HUES6 (cell line): Measurements from ENCODE around the gene MYMK.

Source experiments
- H3K27ac ChIP-seq: 2 replicates; pipeline ENCODE4 v1.7.0; 2013; ENCODE audit warnings: low read depth, mild to moderate bottlenecking, low read length, inconsistent platforms
- H3K27me3 ChIP-seq: 2 replicates; pipeline ENCODE4 v1.6.1; 2013; ENCODE audit warnings: low read length; ENCODE audit not compliant: control insufficient read depth, insufficient read depth
- H3K36me3 ChIP-seq: 2 replicates; pipeline ENCODE4 v1.6.1; 2013; ENCODE audit warnings: low read length; ENCODE audit not compliant: control insufficient read depth, insufficient read depth
- H3K4me1 ChIP-seq: 2 replicates; pipeline ENCODE4 v1.6.1; 2013; ENCODE audit warnings: low read length; ENCODE audit not compliant: control insufficient read depth, insufficient read depth
- H3K4me3 ChIP-seq: 2 replicates; pipeline ENCODE4 v1.5.1; 2013; ENCODE audit warnings: low read depth, low read length
- H3K9ac ChIP-seq: one replicate; pipeline ENCODE4 v1.6.1; 2013; ENCODE audit warnings: mild to moderate bottlenecking, low read length
- H3K9me3 ChIP-seq: 2 replicates; pipeline ENCODE4 v1.6.1; 2013; ENCODE audit warnings: low read depth, low read length; ENCODE audit not compliant: control insufficient read depth, insufficient read depth

The MYMK gene

GRCh38 chr9:133524679-133525228 lies at the start of gene MYMK:
Gene MYMK, minus strand, starts transcription at chr9:133524959. Its CDS starts 115 bp downstream, at chr9:133524844.
- Histone ChIP-seq H3K36me3 (no peaks in the 10 kb centered on the region), H3K4me1 (peaks cover 38% of the 10 kb centered on the region), H3K9me3 (no peaks in the 10 kb centered on the region), H3K4me3 (no peak within 1 kb of the TSS), H3K27me3 (no peaks in the 10 kb centered on the region), H3K9ac (no peak within 1 kb of the TSS), H3K27ac (no peak within 1 kb of the TSS)

GRCh38 chr9:133573791-133574515 lies 49.2 kb upstream of the MYMK start:
- Histone ChIP-seq H3K4me1 (peaks cover 26% of the 10 kb centered on the region), H3K4me3 (no peak overlapping the region), H3K36me3 (no peaks in the 10 kb centered on the region), H3K9me3 (no peaks in the 10 kb centered on the region), H3K9ac (no peak overlapping the region), H3K27me3 (no peaks in the 10 kb centered on the region), H3K27ac (no peak overlapping the region)

DNA sequence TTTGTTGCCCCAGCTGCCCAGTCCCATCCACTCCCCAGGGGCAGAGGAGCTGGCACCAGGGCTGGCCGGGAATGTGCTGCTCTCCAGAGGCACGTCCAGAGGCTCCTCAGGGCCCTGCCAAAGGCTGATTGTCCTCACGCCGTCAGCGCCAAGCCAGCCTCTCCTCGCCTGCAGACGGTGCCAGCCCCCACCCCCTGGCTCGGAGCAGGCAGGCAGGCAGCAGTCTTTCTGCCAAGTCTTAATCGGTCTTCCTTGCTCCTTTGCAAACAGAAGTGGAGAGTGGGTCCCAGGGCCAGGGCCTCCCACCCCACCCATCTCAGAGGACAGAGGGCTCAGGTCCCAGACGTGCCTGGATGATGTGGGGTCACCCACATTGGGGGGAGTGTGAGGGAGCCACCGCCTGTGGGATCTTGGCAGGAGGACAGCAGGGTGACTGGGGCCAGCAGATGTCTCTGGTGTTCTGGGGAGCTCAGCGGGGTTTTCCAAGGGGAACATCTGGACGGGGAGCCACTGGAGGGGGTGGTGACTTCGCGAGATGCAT lies 48.1 kb upstream of the MYMK start:
- H3K27ac ChIP-seq, result no peak overlapping the region
- H3K27me3 ChIP-seq, result no peaks in the 10 kb centered on the region
- H3K4me1 ChIP-seq, result peaks cover 21% of the 10 kb centered on the region
- no peaks in the 10 kb centered on the region for H3K9me3 ChIP-seq
- H3K4me3 ChIP-seq, result no peak overlapping the region
- no peak overlapping the region for H3K9ac ChIP-seq
- H3K36me3 ChIP-seq, result no peaks in the 10 kb centered on the region

DNA sequence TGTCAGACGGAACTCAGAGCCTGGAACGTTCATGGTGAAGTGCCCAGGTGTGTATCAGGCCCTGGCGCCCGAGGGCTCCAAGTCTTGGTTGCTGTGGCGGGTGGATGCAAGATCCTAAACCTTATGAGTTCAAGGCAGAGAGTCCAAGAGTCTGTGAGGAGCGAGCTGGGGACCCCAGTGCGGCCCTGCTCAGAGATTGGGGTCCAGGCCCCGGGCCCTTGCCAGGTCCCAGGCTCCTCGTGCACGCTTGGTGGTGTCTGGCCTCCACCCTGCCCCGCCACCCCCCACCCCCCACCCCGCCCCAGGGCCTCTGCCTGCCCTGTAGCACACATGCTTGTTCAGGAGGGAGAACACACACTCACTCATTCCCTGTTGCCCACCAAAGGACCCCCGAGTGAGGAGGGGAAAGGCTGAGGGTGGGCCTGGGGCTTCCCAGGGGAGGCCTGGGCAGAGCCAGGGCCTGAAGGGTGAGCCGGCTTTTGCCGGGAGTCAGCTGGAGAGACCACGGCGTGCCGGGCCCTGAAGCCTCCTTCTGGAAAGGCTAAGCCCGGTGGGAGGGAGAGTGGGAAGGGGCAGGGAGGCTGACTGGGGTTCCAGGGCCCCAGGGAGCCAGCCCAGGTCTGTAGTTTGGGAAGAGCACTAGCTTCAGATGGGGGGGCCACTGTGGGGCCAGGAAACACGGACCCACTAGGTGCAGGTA lies 47.3 kb upstream of the MYMK start:
- H3K36me3 ChIP-seq, result no peaks in the 10 kb centered on the region
- no peak overlapping the region for H3K27ac ChIP-seq
- no peak overlapping the region for H3K9ac ChIP-seq
- H3K4me3 ChIP-seq, result no peak overlapping the region
- H3K4me1 ChIP-seq, result peaks cover 16% of the 10 kb centered on the region
- H3K9me3 ChIP-seq, result no peaks in the 10 kb centered on the region
- H3K27me3 ChIP-seq, result no peaks in the 10 kb centered on the region

- no peaks in the 10 kb centered on the region for H3K9me3 ChIP-seq
- H3K36me3 ChIP-seq, result no peaks in the 10 kb centered on the region
- no peaks in the 10 kb centered on the region for H3K27me3 ChIP-seq
- H3K4me1 ChIP-seq, result peaks cover 12% of the 10 kb centered on the region
- H3K27ac ChIP-seq, result no peak overlapping the region
- no peak overlapping the region for H3K9ac ChIP-seq
- no peak overlapping the region for H3K4me3 ChIP-seq
These were observed 46.7 kb upstream of the MYMK start for GRCh38 chr9:133571391-133571890.

GRCh38 chr9:133570691-133571080 lies 45.9 kb upstream of the MYMK start:
- peak overlapping the region; percentile 54; the same call in 1 of the 2 replicates for H3K27ac ChIP-seq
- H3K9me3 ChIP-seq, result no peaks in the 10 kb centered on the region
- no peaks in the 10 kb centered on the region for H3K36me3 ChIP-seq
- H3K9ac ChIP-seq, result peak overlapping the region; percentile 26
- H3K27me3 ChIP-seq, result no peaks in the 10 kb centered on the region
- H3K4me3 ChIP-seq, result no peak overlapping the region
- peaks cover 12% of the 10 kb centered on the region for H3K4me1 ChIP-seq

GRCh38 chr9:133569891-133570690 lies 45.3 kb upstream of the MYMK start:
- Histone ChIP-seq H3K9me3 (no peaks in the 10 kb centered on the region), H3K27ac (peak overlapping the region; percentile 54; the same call in 1 of the 2 replicates), H3K27me3 (no peaks in the 10 kb centered on the region), H3K4me1 (peaks cover 16% of the 10 kb centered on the region), H3K4me3 (no peak overlapping the region), H3K36me3 (no peaks in the 10 kb centered on the region), H3K9ac (no peak overlapping the region)

- H3K27me3 ChIP-seq, result no peaks in the 10 kb centered on the region
- H3K9ac ChIP-seq, result no peak overlapping the region
- peaks cover 23% of the 10 kb centered on the region for H3K4me1 ChIP-seq
- H3K4me3 ChIP-seq, result no peak overlapping the region
- no peak overlapping the region for H3K27ac ChIP-seq
- no peaks in the 10 kb centered on the region for H3K36me3 ChIP-seq
- no peaks in the 10 kb centered on the region for H3K9me3 ChIP-seq
These were observed 44.5 kb upstream of the MYMK start for GRCh38 chr9:133569121-133569785.

DNA sequence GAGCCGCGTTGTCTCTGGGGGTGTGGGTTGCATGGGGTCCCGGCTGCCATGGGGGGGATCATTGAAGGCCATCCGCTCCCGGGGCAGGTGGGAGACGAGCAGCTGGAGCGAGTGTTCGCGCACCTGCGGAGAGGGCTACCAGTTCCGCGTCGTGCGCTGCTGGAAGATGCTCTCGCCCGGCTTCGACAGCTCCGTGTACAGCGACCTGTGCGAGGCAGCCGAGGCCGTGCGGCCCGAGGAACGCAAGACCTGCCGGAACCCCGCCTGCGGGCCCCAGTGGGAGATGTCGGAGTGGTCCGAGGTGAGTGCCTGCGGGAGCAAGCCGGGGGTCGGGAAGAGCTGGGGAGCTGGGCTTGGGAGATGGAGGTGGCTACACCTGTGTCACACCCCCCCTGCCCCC lies 43.4 kb upstream of the MYMK start:
- Histone ChIP-seq H3K4me3 (no peak overlapping the region), H3K27ac (no peak overlapping the region), H3K4me1 (peaks cover 27% of the 10 kb centered on the region), H3K9ac (no peak overlapping the region), H3K9me3 (no peaks in the 10 kb centered on the region), H3K27me3 (no peaks in the 10 kb centered on the region), H3K36me3 (no peaks in the 10 kb centered on the region)

GRCh38 chr9:133566817-133567216 lies 42.1 kb upstream of the MYMK start:
- no peak overlapping the region for H3K9ac ChIP-seq
- H3K4me1 ChIP-seq, result peaks cover 30% of the 10 kb centered on the region
- H3K4me3 ChIP-seq, result no peak overlapping the region
- no peak overlapping the region for H3K27ac ChIP-seq
- H3K27me3 ChIP-seq, result no peaks in the 10 kb centered on the region
- no peaks in the 10 kb centered on the region for H3K36me3 ChIP-seq
- H3K9me3 ChIP-seq, result no peaks in the 10 kb centered on the region
